HG03039 (cell line): ENCODE data around the gene MEPE.
A peak's percentile ranks its signal among the peaks of the same experiment; 100 is the strongest.

Experiments used
- ATAC-seq: cut with Tn5 transposase; IDR thresholded peaks from one replicate; pipeline ENCODE4 v1.9.1; 2021; ENCODE audit warnings: mild to moderate bottlenecking, moderate library complexity; ENCODE audit not compliant: unreplicated experiment

MEPE gene

GRCh38 chr4:87839592-87839946 lies 6.8 kb downstream of the MEPE start:
- ATAC-seq: no peak

GRCh38 chr4:87840149-87840548 lies 7.4 kb downstream of the MEPE start:
- no peak for ATAC-seq

- no peak for ATAC-seq
These were observed 11.2 kb downstream of the MEPE start for GRCh38 chr4:87843936-87844335.

- ATAC-seq: no peak
These were observed 11.7 kb downstream of the MEPE start for GRCh38 chr4:87844452-87844851.

GRCh38 chr4:87846226-87846625 lies 13.5 kb downstream of the MEPE start:
- ATAC-seq: no peak

- ATAC-seq: peak; percentile 86
These were observed 16.0 kb downstream of the MEPE start for GRCh38 chr4:87848622-87849351.

- ATAC-seq: no peak
These were observed 16.8 kb downstream of the MEPE start for GRCh38 chr4:87849612-87850011.

- no peak for ATAC-seq
These were observed 18.6 kb downstream of the MEPE start for GRCh38 chr4:87851332-87851731.

GRCh38 chr4:87851953-87852352 lies 19.2 kb downstream of the MEPE start:
- no peak for ATAC-seq

GRCh38 chr4:87853108-87853507 lies 20.3 kb downstream of the MEPE start:
- ATAC-seq: no peak

GRCh38 chr4:87853891-87854290 lies 21.1 kb downstream of the MEPE start:
- ATAC-seq: no peak

GRCh38 chr4:87855559-87855958 lies 22.8 kb downstream of the MEPE start:
- no peak for ATAC-seq

- ATAC-seq: no peak
These were observed 24.0 kb downstream of the MEPE start for GRCh38 chr4:87856816-87857215.

GRCh38 chr4:87857789-87858188 lies 25.0 kb downstream of the MEPE start:
- ATAC-seq: no peak

GRCh38 chr4:87862236-87862635 lies 29.5 kb downstream of the MEPE start:
- no peak for ATAC-seq

- no peak for ATAC-seq
These were observed 30.7 kb downstream of the MEPE start for GRCh38 chr4:87863486-87863885.

GRCh38 chr4:87864321-87864720 lies 31.6 kb downstream of the MEPE start:
- ATAC-seq: no peak

GRCh38 chr4:87865288-87865687 lies 32.5 kb downstream of the MEPE start:
- no peak for ATAC-seq

GRCh38 chr4:87865960-87866598 lies 33.3 kb downstream of the MEPE start:
- no peak for ATAC-seq

- no peak for ATAC-seq
These were observed 35.8 kb downstream of the MEPE start for GRCh38 chr4:87868522-87868921.

GRCh38 chr4:87872028-87872427 lies 39.3 kb downstream of the MEPE start:
- ATAC-seq: no peak

GRCh38 chr4:87875191-87875590 lies 42.4 kb downstream of the MEPE start:
- ATAC-seq: no peak

GRCh38 chr4:87880106-87880505 lies 47.3 kb downstream of the MEPE start:
- ATAC-seq: no peak
